ENCODE measurements around the gene PLCD1.

The PLCD1 gene

GRCh38 chr3:37957539-37957936 lies 71.9 kb downstream of the PLCD1 start:
- no peak for DNase-seq (ENCODE audit: low read depth)
- H3K4me3 ChIP-seq (ENCODE audit: low read length), result no peak overlapping the region
- TF ChIP-seq, protein P1, sequence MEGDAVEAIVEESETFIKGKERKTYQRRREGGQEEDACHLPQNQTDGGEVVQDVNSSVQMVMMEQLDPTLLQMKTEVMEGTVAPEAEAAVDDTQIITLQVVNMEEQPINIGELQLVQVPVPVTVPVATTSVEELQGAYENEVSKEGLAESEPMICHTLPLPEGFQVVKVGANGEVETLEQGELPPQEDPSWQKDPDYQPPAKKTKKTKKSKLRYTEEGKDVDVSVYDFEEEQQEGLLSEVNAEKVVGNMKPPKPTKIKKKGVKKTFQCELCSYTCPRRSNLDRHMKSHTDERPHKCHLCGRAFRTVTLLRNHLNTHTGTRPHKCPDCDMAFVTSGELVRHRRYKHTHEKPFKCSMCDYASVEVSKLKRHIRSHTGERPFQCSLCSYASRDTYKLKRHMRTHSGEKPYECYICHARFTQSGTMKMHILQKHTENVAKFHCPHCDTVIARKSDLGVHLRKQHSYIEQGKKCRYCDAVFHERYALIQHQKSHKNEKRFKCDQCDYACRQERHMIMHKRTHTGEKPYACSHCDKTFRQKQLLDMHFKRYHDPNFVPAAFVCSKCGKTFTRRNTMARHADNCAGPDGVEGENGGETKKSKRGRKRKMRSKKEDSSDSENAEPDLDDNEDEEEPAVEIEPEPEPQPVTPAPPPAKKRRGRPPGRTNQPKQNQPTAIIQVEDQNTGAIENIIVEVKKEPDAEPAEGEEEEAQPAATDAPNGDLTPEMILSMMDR (IDR thresholded peaks at IDR 0.05; ENCODE audit: insufficient read depth, low read depth, low read length, missing control alignments), result no peak

All from epithelial cell of esophagus (primary cell).